D341Med (cell line): Measurements from ENCODE around the gene ABCA13.
"Not testable (repeated sequence)": the region's sequence is repeated elsewhere in the genome, so short reads cannot be mapped to it uniquely, and the experiment has no call there.

Source experiments
- DNase-seq: peaks from one replicate; pipeline ENCODE4 v3.0.0; 2012; ENCODE audit warnings: low spot score

The ABCA13 gene

GRCh38 chr7:48176356-48176893 is 5.2 kb downstream of the ABCA13 start:
- no peak for DNase-seq

- DNase-seq, result no peak
Measured at GRCh38 chr7:48177271-48177670, 6.0 kb downstream of the ABCA13 start.

GRCh38 chr7:48179496-48180030 is 8.3 kb downstream of the ABCA13 start:
- no peak for DNase-seq

- DNase-seq, result no peak
Measured at GRCh38 chr7:48180981-48181380, 9.7 kb downstream of the ABCA13 start.

GRCh38 chr7:48182718-48183369 is 11.6 kb downstream of the ABCA13 start:
- DNase-seq, result no peak

- DNase-seq, result no peak
Measured at GRCh38 chr7:48183370-48183743, 12.1 kb downstream of the ABCA13 start.

GRCh38 chr7:48183965-48184364 is 12.7 kb downstream of the ABCA13 start:
- DNase-seq, result no peak

GRCh38 chr7:48188776-48189520 is 17.7 kb downstream of the ABCA13 start:
- DNase-seq, result no peak

GRCh38 chr7:48192996-48193395 is 21.7 kb downstream of the ABCA13 start:
- DNase-seq, result no peak

GRCh38 chr7:48193421-48193820 is 22.2 kb downstream of the ABCA13 start:
- DNase-seq, result no peak

- DNase-seq, result not testable (repeated sequence)
Measured at GRCh38 chr7:48200946-48201589, 29.8 kb downstream of the ABCA13 start.

GRCh38 chr7:48202916-48203315 is 31.7 kb downstream of the ABCA13 start:
- not testable (repeated sequence) for DNase-seq

GRCh38 chr7:48207155-48207675 is 36.0 kb downstream of the ABCA13 start:
- DNase-seq, result no peak

GRCh38 chr7:48209004-48209600 is 37.8 kb downstream of the ABCA13 start:
- no peak for DNase-seq

GRCh38 chr7:48213226-48213625 is 42.0 kb downstream of the ABCA13 start:
- no peak for DNase-seq

GRCh38 chr7:48217266-48217665 is 46.0 kb downstream of the ABCA13 start:
- no peak for DNase-seq

- no peak for DNase-seq
Measured at GRCh38 chr7:48217753-48218152, 46.5 kb downstream of the ABCA13 start.

- DNase-seq, result no peak
Measured at GRCh38 chr7:48224042-48224441, 52.8 kb downstream of the ABCA13 start.

GRCh38 chr7:48225101-48225500 is 53.8 kb downstream of the ABCA13 start:
- DNase-seq, result no peak

GRCh38 chr7:48237354-48237753 is 66.1 kb downstream of the ABCA13 start:
- no peak for DNase-seq

- DNase-seq, result no peak
Measured at GRCh38 chr7:48242846-48243245, 71.6 kb downstream of the ABCA13 start.

GRCh38 chr7:48244864-48245271 is 73.6 kb downstream of the ABCA13 start:
- DNase-seq, result no peak
